DMS53 treated with DMSO at 0.1 percent for 48 hours (cell line): ENCODE measurements around the gene LYVE1.

Source experiments
- DNase-seq: peaks from one replicate; lab custom pipeline; 2025; ENCODE audit not compliant: unreplicated experiment; lab: John Stamatoyannopoulos, UW

LYVE1 gene

DNA sequence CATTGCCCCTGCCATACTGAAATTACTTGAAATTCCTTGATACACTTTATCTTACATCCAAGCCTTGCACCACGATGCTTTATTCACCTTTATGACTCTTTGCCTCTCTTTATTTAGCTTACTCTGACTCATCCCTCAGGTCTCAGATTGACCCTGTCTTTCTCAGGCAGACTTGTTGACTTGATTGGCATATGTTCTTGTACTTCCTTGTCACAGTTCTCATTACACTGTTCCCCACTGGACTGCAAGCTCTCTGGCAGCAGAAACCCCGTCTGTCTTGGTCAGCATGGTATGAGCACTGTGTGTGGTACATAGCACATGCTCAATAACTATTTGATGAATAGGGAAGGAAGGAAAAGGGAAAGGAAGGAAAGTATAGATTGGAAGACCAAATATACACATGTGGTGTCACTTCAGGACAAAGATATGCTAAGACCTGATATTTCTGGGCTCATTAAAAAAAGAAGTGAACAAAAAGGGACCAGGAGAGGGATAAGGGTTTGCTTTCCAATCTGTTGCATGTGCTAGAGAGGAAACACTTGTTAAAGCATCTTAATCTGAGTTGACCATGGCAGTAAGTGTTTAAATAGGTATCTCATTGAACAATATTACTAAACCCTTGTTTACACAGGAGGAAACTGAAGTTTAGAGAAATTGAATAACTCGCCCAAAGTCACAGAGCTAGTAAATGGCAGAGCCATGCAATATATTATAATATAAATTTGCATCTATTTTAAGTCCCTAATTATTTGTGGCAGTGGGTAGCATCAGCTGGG lies 7.2 kb downstream of the LYVE1 start:
- peak; percentile 83 for DNase-seq

DNA sequence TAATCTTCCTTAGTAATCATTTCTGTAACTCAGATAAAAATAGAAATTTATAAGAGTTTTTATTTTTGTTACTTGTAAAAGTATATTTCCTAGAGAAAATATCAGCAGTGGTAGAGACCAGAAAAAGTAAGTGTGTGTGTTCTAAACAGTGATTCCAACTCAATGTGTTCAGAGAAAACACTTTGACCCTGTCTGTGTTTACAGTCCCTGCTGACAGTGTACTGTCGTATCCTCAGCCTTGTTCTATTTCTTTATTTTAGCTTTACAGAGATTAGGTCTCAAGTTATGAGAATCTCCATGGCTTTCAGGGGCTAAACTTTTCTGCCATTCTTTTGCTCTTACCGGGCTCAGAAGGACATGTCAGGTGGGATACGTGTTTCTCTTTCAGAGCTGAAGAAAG lies 10.2 kb downstream of the LYVE1 start:
- DNase-seq: no peak

DNA sequence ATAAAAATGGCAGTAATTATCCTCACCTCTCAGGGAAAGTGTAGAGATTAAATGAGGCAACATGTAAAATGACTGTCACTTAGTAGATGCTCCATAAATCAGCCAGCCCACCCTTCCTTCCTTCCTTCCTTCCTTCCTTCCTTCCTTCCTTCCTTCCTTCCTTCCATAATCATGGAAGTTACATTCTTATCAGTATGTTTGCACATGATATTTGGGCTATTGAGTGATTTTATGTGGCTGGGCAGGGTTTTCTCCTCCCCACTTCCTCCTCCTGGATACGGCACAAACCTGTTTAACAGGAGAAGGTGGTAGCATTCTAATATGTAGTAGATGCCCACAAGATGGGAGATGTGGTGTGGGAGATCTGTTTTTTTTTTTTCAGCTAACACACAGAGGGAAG lies 11.9 kb downstream of the LYVE1 start:
- DNase-seq: no peak

DNA sequence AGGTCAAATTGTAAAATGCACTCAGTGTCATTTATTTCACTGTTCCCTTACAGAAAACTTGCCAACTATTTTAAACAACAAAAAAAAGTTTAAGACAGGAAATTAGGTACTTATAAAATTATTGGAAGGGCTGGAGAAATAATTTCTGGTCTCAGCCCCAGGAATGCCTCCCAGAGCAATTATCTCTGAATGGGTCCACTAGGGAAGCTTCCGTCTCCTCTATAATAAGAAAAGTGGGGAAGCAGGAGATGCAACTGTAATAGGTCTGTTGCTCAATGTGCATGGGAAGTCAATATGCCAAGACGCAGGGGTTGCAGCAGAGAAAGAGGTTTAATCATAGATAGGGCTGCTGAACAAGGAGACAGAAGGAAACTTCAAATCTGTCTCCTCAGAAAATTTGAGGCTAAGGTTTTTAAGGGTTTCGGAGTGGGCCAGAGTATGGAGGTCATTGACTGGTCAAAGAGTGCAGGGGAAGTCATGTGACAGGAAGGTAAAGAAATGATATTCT lies 16.6 kb downstream of the LYVE1 start:
- no peak for DNase-seq

DNA sequence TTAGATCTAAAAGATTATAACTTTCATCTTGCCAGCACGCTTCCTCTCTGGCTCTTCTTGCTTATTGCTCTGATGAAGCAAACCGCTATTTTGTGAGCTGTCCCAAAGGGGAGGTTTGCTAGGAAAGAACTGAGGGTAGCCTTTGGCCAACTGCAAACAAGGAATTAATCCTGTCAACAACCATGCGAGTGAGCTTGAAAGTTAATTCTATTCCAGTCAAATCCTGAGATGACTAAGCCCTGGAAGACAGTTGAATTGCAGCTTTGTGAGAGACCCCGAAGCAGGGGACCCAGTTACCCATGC lies 17.2 kb downstream of the LYVE1 start:
- DNase-seq: no peak

DNA sequence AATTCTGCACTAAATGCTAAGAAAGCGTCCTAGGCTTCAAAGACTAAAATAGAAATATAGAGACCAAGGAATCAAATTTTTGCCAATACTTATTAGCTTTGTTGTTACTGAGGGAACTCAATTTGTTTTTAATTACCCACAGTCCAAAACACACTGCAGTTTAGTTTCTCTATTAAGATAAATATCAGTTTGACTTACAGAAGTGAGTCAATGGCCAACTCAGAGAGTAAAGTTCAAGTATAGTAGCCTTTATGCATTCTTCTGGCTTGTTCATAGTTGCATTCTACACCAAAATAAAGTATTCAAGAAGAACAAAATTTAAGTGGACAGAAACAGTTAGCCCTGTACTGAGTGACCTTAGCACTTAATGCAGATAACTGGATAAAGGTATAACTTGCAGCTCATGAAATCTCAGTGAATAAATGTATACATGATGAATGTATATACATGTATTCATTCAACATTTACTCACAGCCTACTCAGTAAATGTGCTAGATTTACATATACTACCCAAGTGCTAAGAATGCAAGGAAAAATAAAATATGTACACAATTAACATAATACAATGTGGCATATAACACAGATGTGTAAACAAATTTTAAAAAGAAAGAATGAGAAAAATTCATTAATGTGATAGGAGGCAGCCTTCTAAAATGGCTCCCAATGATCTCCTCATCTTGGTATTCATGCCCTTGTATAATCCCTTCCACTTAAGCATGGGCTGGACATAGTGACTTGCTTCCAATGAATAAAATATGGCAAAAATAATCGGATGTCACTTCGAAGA lies 17.8 kb downstream of the LYVE1 start:
- no peak for DNase-seq

DNA sequence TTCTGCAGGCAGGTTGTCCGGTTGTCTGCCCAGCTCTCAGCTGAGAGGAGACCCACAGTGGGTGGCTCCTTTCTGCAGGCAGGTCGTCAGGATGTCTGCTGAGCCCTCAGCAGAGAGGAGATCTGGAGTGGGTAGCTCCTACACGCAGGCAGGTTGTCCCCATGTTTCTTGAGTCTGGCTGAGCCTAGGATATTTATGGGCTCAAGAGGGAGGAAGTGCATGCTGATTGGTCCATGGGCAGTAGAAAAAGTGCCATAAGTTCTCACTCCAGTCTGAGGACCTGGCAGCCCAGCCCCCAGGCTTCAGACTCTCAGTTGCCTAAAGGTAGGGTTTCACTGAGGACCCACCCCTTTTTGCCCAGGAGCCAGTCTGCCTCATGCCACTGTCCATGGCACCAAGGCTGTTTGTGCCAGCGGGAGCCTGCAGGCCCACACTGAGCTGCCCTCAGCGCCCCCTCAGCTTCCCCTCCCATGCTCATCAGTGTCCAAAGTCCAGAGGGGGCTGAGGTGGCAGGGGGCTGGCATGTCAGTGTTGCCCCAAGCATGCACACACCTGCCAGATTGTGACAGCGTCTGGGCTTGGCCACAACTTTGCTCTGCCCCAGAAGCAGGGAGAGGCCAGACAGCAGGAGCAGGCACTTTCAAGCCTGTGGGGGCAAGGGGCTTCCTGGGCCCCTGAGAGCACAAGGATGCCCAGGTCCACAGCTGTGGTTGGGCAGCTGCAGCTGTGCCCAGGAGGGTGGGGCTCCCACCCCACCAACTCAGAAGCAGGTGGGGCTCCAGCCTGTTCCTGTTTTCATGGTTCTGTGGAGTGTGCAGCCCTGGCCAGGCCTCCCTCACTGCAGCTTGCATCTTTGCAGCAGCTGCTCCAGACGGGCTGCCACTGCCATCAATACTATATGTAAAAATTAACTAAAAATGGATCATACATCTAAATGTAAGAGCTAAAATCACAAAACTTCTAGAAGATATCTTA lies 23.7 kb downstream of the LYVE1 start:
- no peak for DNase-seq

DNA sequence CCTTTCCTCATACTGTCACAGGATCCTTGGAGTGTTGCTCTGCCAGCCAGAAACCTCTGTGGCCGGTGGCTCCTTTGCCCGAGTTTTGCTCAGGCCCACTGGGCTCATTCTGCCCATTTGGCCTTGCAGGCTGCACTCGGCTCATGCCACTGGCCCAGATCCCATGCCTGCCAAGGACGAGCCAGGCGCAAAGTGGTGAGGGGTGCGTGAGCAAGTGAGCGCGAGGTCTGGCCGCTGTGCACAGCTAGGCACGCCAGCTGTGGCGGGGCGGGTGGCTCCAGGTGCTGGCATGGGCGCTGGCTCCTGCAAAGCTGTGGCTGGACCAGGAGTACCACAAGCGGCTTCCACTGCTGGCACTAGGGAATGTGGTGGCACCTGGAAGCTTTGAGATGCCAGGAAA lies 24.7 kb downstream of the LYVE1 start:
- no peak for DNase-seq

DNA sequence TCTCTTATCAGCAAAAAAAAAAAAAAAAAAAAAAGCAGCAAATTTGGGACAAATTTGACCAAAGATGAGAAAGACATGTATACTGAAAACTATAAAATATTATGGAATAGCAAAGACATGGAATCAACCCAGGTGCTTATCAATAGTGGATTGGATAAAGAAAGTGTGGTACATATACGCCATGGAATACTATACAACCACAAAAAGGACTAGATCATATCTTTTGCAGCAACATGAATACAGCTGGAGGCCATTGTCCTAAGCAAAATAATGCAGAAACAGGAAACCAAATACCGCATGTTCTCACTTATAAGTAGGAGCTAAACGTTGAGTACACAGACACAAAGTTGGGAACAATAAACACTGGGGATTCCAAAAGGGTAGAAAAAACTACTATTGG lies 25.7 kb downstream of the LYVE1 start:
- no peak for DNase-seq

DNA sequence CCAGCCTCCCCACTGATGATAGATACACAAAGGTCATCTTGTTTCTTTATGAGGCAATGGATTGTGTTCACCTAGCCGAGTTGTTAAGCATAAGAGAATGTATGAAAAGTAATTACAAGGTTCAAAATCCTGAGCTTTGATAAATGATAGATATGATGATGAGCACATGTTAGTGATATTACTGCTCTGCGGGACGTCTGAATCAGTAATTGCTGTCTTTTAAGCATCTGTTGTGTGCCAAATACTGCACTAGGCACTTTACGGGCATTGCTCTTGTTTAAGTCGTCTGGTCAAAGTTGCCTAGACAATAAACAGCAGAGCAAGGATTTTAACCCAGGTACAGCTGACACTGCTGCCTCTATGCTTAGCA lies 26.9 kb downstream of the LYVE1 start:
- DNase-seq: peak; percentile 22

DNA sequence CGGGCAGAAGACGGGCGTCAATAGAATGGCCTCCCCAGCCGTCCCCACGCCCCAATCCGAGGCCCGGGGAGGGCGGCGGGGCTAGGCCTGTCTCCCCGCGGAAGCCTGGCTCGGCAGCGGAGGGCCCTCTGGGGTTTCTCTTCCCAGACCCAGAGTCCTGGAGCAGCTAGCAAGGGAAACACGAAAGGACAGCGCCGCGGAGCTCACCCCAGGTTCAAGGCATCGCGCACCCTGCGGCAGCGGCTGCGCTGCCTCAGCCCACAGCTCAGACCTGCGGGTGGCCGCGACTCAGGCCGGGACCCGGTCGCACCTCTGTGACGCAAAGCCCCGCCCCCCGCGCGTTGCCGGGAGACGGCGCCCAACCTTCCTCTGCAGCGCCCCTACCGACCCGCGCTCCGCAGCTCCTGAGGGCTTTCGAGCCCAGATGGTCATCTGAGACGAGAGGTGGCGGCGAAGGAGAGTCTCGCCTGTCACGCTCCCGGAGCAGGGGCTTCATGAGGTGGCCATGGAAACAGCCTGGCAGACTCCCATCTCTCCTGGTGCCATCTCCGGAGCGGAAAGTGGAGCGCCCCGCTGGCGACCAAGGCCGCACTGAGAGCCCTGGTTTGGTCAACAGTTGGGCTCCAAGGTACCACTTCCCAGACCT lies 27.4 kb downstream of the LYVE1 start, which contains the start of gene RNF141:
Gene RNF141, minus strand, starts transcription at position 273 of the 646 bp plus-strand sequence. CDS start 7,029 bp downstream, outside the sequence.
- peak; percentile 86 for DNase-seq

DNA sequence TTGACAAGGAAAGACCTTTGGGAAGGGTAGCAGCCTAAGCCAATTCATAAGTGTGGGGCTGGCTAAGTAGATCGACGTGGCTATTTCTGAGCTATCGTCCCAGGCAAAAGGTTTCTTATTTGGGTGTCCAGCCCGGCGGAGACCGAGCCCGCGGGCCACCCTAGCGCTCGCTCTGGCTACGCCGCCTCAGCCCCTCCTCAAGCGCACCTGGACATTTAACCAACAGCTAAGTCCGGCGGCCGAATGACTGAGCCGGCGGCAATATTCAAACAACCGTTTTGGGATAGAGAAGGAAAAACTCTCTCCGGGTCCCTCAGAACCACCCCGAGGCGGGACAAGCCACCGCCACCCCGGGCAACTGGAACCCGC lies 27.9 kb downstream of the LYVE1 start:
- no peak for DNase-seq

DNA sequence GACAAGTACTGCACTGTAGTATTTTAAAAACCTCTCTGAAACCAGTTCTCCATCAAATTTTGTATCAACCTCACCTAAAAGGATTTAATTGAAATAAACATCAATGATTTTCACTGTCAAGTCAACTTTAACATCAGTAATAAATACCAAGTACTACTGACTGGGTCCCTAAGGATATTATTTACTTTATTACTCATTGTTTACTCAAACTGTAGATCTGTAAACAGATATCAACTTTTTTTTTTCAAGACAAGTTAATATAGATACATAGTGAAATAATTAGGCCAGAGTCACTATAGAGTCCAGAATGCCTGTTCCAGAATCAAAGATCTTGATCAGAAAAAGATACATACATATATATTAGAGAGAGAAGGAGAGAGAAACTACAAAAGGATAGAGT lies 29.1 kb downstream of the LYVE1 start:
- DNase-seq: peak; percentile 78

DNA sequence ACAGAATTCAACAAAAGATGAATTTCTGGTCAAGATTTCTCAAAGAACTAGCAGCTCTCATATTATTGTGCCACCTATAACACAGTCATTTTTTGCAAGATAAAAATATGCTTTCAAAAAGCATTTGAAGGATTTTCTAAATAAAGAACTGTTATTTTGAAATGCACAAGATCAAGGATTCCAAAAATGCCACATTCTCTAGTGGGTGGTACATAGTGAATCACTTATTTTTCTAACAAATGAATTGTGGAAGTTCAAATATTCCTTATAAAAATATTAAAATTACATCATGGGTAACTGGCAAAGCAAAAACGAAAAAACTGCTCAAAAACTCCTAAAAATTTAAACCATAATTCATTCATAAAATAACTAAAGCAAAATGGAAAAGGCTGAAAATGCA lies 29.5 kb downstream of the LYVE1 start:
- DNase-seq: no peak

DNA sequence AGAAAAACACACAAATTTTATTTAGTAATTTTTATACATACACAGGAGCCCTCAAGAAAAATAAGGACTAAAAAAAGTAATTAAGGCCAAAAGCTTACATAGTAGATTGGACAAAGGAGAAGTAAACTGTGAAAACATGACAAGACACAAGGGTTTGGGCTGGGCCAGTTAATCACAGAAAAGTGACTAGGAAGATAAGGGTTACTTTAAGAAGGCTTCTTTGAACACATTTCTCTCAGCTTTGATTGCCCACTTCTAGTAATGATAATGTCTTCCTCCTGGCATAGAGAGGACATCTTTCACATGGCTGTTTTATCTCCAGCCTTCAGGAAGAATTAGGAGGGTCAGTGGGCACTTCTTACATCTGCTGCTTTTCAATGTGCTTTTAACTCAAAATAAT lies 30.9 kb downstream of the LYVE1 start:
- no peak for DNase-seq

DNA sequence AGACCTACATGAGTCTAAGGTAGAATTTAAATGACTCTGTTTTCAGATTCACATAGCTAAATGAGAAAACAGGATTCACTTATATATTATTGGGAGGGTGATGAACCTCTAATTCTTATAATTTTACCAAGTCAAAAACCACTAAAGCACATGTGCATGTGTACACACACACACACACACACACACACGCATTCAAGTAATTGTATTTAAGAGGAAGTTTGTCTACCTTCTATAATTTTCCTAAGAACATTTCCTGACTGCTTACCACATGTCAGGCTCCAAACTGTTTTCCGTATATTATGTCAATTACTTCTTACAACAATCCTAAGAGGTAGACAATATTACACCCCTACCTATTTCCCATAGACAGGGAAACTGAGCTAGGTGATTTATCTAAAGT lies 34.1 kb downstream of the LYVE1 start:
- no peak for DNase-seq

DNA sequence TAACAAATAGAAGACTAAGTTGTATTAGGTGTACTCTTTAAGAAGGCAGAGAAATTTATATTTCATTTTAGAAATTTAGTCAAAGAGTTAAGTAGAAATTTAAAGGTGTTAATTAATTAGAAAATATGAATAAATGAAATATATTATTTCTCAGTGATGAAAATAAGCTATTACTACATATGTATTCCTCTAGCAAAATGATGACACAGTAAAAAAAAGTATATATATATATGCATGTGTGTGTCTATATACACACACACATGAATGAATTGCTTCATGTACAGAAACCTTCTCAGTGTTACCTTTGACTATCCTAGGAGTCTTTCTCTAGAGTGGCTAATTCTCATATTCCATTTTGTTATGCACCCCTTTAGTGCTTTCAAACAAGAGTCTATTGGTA lies 35.1 kb downstream of the LYVE1 start:
- no peak for DNase-seq

DNA sequence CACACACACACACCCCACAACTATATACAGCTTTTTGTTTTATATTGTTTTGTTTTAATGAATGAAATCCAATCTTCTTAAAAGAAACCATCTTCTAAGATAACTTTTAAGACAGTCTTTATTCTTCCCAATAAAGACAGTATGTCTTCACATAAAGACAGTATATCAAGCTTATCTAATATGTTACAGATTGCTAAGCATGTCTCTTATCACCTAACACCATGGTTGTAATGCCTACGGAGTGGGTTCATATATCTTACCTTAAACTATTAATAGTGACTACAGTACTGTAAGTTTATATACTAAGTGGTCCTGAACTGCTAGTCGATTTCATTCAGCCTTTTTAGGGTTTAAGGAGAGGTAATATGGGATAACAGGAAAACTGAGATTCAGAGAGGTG lies 35.9 kb downstream of the LYVE1 start:
- no peak for DNase-seq

DNA sequence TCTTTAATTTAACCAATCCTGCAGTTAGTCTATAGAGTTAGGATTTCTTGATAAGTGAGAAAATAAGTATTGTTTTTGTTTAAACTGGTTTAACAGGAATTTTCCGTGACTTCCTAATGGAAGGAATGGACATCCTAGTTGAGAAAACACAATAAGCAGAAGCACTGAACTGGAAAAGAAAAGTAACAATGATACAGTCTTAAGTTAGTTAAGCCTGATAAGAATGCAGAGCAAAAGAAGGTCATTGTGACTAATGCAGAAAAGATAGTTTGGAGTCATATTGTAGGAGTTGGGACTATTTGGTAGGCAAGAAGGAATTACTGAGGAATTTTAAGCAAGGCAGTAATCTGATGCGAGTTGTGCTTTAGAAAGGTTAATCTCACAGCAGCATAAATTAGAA lies 39.2 kb downstream of the LYVE1 start:
- DNase-seq: no peak

DNA sequence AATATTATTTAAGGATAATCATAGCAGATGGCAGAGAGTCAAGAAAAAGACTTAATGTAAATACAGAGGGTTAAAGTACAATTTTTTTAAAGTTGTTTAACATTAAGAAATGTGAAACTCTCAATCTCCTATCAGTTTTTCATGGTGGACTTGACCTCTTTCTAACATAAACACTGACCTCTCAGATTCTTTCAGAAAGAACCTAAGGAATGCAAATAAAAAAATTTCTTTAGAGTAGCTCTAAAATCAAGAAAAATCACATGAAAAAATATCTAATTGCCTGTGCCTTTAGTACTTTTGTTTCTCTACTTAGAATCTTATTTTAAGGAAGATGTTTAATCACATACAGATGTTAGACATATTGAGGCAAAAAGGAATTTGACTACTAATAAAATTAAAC lies 40.3 kb downstream of the LYVE1 start:
- no peak for DNase-seq
